Posterior cingulate gyrus (tissue), 11 donors: ENCODE results near the gene NPR3.
A peak's percentile ranks its signal among the peaks of the same experiment; 100 is the strongest.

Experiments
- DNase-seq, 10 donors: peaks; one replicate each; pipeline versions ENCODE4 v3.0.0 to v3.0.0-alpha.2; 2020 to 2021; ENCODE audit warnings: mixed read lengths in 3 of 10
- intact Hi-C: fragments of 100-400 bp; cut with DNase I; formaldehyde crosslinking; loops from one replicate; pipeline ENCODE4 v1.15.1; 2023

The NPR3 gene

DNA sequence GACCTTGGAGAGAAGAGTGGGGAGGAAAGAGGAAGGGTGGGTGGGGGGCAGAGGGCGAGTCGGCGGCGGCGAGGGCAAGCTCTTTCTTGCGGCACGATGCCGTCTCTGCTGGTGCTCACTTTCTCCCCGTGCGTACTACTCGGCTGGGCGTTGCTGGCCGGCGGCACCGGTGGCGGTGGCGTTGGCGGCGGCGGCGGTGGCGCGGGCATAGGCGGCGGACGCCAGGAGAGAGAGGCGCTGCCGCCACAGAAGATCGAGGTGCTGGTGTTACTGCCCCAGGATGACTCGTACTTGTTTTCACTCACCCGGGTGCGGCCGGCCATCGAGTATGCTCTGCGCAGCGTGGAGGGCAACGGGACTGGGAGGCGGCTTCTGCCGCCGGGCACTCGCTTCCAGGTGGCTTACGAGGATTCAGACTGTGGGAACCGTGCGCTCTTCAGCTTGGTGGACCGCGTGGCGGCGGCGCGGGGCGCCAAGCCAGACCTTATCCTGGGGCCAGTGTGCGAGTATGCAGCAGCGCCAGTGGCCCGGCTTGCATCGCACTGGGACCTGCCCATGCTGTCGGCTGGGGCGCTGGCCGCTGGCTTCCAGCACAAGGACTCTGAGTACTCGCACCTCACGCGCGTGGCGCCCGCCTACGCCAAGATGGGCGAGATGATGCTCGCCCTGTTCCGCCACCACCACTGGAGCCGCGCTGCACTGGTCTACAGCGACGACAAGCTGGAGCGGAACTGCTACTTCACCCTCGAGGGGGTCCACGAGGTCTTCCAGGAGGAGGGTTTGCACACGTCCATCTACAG, 760 bp downstream of the NPR3 start:
- intact Hi-C loops: no loop called here
- DNase-seq: peak in 2 of 10 donors; percentile 70 to 79

DNA sequence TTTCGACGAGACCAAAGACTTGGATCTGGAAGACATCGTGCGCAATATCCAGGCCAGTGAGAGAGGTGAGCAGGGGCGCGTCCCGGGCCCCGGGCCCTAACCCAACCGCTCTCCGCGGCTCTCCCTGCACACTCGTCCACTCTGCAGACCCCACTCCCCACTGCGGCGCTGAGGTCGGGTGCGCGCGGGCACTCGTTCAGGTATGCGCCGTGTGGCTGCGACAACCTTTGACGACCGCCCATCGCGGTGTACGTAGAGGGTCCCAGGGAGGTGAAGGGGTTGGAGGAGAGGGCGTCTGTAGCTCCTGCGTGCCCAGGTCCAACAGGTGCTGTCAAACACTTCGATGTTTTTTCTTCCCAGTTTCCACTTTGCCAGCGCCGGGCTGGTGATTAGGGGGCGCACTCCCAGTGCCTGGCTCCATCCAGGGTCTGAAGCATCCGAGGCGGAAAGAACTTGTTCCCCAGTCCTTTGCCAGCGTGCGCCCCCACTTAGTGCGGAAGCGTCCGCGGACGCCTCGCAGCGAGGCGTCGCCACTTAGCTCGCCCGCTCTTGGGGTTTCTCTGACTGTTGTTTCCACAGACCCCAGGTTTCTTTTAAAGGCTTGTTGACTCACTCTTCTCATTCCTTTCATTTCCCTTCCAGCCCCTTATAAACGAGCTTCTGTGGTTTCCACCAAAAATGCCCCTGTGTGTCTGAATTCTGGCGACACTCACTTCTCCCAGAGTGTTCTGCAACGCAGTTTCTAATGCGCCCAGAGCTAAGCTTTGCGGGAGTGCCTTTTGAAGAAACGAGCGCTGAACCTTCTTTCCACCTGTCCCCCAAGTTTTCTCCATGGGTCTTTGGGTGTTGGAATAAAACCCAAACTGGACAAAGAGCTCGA, 1.6 kb downstream of the NPR3 start:
- intact Hi-C loops: no loop called here

DNA sequence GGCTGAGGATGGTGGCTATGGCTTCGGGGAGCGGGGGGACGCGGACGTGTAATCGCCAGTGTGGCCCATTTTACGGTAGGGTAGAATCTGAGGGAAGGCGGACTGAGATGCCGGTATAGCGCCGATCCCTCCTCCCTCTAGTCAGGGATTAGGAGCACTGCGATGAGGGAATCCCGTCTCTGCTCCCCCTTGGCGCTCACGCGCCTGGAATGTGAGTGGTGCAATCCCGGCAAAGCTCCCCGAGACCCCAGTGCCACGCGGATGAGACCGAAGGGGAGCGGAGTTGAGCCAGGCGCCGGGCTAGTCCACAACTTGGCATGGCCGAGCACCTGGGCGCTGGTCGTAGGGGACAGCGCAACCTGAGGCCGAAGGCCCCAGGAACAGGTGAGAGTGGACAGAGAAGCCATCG, 2.2 kb downstream of the NPR3 start:
- peak in 1 of 10 donors; percentile 54 for DNase-seq
- intact Hi-C loops: no loop called here

More for the DNA sequence above, 1.6 kb downstream of the NPR3 start:
- peak in 1 of 10 donors; percentile 63 for DNase-seq

DNA sequence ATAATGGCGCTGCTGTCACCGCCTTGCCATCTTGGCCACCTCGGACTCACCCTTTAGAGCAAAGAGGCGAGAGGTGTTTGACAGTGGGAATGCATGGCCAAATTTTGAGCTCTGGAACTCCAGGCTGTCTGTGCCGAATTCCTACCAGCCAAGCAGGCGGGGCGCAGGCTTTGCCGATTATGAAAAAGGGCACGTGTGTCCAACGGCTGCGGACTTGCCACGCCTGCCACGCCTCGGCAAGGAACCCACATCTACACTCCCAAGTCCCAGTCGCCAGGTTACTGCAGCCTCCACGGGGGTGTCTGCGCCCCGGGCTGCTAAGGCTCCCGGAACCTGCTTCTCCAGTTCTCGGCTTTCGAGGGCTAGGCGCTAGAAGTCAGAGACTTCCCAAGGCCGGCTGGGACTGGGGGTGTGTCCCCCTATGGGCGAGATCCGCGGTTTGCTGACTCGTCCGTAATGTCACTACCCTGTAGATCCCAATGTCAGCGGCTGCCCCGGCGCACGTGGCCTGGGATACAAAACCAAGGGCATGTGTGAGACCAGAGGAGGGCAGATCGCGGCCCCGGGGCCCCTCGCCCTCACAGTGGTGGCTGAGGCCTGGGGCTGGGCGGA, 2.8 kb downstream of the NPR3 start:
- DNase-seq: peak in 2 of 10 donors; percentile 70 to 86
- intact Hi-C loops: no loop called here

DNA sequence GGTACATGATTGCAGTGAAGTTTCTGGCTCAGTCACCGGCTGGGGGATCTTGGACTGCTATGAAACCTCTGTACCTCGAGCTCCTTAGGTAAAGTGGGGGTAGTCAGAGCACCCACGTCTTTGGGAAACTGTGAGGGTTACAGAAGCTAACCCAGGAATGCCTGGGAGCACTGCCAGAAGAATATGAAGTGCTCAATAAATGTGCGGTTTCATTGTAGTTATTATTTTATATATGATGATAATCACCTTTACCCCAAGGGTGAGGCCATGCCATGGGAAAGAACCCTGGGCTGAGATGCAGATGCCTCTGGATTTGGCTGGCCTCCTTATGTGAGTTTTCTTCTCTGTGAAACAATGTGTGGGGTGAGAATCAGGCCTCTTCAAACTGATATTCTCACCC, 3.7 kb downstream of the NPR3 start:
- DNase-seq: no peak
- intact Hi-C loops: no loop called here

DNA sequence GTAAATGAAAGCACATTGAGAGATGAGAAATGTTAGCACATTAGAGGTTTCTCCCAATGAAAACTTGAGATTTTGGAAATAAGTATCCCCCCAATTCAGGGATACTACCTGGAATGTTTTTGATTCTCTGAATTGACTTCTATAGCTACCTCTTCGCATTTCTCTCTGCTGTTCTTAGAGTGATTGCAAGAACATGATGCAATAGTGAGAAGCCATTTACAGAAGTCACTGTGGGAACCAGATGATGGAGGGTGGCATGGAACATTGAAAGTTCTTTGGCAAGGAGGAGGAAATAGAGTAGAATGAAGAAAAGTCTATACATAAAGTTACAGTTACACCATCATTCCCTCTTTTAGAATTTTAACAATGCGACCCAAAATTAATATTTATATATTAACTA, 9.2 kb downstream of the NPR3 start:
- intact Hi-C loops: no loop called here
- no peak for DNase-seq

DNA sequence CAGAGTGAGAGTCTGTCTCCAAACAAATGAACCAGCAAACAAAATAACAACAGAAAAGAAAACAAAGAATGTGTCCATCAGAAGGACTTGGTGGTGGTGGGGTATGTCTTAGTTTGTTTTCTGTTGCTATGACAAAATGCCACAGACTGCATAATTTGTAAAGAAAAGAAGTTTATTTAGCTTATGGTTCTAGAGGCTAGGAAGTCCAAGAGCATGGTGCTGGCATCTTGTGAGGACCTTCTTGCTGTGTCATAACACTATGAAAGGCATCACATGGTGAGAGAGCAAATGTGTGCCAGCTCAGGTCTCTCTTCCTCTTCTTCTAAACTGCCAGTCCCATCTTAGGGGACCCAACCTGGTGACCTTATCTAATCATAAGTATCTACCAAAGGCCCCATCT, 10.5 kb downstream of the NPR3 start:
- no peak for DNase-seq
- intact Hi-C loops: no loop called here

DNA sequence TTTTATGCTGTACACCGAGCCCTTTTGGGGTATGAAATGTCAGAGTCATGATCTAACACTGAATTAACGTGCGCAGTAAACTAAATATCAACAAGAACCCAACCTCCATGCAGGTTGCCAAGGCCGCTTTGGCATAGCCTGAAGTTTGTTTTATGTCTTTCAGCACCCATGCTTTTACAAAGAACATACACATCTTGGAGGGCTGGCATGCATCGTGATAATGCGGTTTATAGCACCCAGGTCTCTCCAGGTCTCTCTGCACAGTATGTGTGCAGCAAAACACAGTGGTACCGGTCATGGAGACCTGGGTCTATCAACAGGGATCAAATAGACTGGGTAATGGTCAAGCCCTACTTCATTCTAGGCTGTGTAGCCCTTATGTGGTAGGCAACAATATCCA, 11.8 kb downstream of the NPR3 start:
- no peak for DNase-seq
- intact Hi-C loops: no loop called here

DNA sequence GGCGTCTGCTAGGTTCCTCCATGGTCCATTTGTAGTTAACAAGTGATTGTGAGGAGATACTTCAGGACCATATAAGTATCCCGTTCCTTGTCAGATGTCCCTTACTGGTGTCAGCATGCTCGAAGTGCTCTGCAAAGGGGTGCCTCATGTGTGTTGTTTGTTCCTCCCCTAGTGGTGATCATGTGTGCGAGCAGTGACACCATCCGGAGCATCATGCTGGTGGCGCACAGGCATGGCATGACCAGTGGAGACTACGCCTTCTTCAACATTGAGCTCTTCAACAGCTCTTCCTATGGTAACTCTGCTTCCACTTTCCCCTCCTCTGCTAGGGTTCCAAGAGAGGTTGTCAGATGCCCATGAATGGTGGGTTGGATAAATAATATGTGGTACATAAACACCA, 13.4 kb downstream of the NPR3 start:
- no peak for DNase-seq
- intact Hi-C loops: no loop called here

DNA sequence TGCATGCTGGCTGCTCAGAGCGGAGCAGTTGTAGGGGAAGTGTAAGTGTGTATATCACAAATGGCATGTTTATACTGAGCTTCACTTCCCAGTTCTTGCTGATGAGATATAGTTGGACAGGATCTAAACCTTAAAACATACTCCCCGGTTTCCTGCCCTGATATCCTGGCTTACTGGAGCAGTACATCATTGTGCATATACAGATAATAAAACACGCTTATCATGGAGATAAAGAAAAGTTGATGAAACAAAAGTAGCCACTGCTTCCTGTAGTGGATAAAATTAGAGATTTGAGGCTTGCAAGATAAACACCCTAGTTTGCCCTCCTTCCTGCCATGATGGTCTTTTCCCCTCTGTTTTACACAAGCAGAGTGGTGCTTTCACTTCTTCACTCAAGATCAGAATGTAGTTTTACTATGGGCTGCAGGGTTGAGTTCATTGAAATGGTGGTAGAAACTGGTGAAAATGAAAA, 15.0 kb downstream of the NPR3 start:
- DNase-seq: no peak
- intact Hi-C loops: no loop called here

DNA sequence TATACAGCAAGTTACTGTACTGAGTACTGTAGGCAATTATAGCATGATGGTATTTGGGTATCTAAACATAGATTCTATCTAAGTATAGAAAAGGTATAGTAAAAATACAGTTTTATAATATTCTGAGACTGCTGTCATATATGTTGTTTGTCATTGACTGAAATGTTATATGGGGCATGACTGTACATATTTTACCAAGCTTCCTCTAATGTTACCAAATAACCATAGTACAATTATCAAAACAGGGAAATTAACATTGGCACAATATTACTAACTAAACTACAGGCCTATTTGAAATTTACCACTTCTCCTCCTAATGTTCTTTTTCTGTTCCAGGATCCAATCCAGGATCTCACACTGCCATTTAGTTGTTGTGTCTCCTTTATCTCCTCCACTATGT, 18.5 kb downstream of the NPR3 start:
- DNase-seq: no peak
- intact Hi-C loops: no loop called here

DNA sequence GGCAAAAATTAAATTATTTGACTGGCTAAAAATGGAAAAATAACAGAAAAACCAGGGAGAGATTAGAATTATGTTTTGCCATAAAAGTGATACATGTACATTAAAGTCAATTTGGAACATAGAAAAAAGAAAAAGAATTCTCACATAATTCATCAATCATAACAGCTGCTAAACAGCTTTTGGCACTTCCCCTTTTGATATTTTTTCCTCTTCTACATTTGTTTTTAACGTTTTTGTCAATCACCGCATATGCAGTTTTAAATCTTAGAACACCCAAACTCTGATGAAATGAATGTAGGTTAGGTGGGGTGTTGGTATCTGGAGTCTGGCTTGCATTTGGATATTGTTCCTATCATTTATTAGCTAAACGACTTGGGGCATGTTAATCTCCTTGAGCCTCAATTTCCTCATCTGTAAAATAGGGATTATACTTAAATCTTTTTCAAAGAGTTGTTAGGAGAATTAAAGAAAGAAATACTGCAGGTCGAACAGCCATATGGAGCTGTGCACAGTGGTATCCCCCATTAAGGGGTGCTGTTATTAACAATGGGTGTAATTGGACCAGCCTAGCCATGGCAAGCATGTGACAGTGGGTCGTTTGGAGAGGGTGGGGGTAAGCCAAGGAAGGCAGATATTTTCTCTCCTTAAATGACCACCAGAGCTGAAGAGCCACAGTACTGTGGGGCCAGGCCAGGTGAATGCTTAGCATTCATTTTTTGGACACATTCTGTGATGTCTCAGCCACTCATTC, 22.6 kb downstream of the NPR3 start:
- no peak for DNase-seq
- intact Hi-C loops: no loop called here

DNA sequence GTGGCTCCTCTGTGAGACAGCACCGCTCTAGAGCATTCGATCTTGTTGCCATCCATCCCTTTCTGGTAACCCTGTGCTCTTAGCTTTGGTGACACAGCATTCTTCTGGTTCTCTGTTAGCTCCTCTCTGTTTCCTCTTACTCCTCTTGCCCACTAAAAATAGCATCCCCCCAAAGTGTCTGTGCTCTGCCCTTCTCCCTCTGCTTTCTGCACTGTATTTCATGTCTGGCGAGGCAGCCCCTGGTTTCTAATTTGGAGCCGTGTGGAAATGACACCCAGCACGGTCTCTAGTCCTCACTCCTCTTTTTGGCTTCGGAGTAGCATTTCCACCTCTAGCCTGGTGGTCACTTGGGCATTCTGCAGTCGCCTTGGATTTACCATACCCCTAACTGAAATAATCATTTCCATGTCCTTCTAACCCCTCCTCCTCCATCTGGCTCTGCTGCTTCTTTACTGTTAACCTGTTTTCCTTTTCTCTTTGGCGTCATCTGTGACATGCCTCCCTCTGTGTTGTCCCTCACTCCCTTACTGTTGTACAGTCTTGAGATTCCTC, 23.8 kb downstream of the NPR3 start:
- no peak for DNase-seq
- intact Hi-C loops: no loop called here

DNA sequence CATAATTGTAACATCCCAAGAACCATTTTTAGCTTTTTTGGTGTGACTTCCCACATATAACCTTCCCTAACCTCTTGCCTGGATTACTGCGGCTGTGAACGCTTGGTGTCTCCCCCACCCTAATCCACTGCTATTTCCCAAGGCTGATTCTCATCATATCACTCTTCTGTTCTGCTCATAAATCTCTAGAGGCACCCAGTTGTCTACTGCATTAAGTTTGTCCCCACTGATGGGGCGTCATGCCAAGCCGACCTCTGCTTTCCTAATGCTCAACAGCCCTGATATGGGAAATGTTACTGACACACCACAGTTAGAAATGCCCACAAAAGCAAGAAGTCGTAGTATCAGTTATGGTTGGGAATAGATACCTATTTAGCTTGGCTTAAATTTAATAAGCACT, 24.4 kb downstream of the NPR3 start:
- intact Hi-C loops: no loop called here
- DNase-seq: no peak

DNA sequence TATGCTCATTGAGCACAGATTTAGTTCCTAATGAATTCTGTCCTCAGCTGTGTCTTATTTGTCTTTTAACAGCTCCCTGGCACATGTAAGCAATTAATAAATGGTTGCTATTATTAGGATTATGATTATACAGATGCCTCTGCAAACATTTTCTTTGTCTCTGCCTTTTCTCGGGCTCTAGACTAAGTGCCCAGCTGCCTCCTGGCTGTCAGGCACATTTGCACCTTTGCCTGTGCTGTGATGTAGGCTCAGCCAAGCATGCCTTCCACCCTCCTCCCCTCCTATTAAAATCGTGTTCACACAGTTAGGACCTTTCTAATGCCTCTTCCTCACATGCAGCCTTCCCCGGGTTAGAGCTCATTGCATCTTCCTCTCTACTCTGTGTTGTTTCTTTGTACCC, 25.7 kb downstream of the NPR3 start:
- intact Hi-C loops: no loop called here
- no peak for DNase-seq

DNA sequence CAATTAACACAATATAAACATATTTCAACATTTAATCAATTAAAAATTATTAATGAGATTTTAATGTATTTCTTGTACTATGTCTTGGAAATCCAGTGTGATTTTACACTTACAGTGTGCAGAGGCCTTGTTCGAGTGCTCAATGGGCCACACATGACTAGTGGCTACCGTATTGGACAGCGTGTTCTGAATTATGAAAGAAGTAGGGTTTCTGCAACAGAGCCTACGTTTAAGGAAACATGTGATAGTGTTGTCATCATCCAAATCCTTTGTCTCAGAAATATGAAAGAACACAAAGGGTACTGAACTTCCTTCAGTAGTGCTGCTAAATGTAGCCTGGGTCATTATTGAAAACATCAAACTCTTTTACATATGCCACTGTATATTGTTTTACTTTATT, 29.5 kb downstream of the NPR3 start:
- no peak for DNase-seq
- intact Hi-C loops: no loop called here

DNA sequence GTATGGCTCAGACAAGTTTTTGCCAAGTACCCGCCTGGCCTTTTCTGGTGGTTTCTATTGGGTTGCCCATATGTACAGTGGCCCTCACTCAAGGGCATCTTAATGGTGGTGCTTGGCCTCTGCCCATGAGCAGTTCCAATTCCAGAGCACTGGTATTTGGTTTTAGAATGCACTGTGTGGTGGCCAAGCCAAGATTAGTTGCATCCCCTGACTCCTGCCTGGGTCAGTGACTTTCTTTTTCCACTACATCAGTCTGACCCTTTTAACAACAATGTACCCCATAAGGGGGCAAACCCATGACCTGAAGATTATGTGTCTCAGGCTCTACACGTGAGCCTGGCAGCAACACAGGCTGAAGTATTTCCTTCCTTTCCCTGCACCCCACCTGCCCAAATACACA, 34.2 kb downstream of the NPR3 start:
- intact Hi-C loops: no loop called here
- DNase-seq: no peak

DNA sequence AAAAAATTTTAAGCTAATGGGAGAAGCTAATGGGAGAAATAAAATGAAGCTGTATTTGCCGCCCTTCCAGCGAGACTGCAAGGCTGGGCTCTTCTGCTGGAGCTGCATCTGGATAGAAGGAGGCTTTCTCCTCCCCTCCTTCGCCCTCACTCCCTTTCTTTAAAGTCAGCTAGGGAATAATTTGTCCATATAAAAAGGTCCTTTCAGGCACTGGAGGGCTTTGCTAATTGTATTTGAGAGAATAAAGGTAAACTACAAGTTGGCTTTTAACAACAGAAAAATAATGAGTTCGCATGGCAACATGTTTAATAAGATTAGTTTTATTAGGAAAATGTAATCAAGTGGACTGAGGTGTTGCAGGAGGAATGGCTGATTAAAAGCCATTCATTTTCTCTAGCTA, 41.3 kb downstream of the NPR3 start:
- intact Hi-C loops: no loop called here
- no peak for DNase-seq

DNA sequence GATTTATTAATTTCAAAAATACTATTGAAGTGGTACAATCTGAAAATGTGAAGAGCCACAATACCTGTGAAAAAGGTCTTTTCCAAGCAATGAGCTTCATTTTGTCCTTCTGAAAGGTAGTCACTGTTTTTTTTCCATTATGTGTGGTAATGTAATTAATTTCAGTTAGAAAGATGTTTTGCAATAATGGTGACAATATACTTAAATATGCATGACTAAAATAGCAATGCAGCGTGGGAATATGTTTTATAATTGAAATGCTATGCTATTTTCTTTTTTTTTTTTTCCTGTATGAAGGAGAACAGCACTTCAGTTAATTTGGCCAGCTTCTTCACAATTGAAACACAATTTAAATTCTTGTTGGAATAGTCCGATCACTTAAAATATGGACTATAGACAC, 41.9 kb downstream of the NPR3 start:
- DNase-seq: no peak
- intact Hi-C loops: no loop called here

DNA sequence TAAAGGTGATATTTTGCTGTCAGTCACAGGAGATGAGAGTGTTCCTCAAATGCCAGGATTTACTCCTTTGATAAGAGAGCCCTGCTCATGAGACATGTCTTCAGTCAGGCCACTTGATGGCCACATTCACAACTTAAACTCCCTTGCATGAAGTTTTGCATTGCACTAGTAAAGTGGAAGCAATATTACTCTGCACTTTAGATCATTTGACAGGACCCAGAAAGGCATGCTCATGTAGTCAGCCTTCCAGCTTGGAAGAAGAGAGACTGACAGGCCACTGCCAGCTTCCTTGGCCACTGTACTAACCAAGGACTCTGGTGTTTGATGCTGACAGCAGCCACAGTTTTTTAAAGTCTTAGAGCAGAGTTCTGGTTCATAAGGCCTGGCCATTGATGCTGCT, 42.6 kb downstream of the NPR3 start:
- intact Hi-C loops: no loop called here
- no peak for DNase-seq
